Calu3 (cell line): ENCODE measurements around the gene NID2. TPM values are rescaled to one million over a fixed set of nuclear protein-coding genes. Genes with fewer than 3 reads are reported as not detected.

ENCODE experiments used
- BruUV-seq: library from RNA; stranded (reverse); fragments of 400-500 nt; replicated peaks from 2 replicates; lab custom pipeline; 2021; lab: Mats Ljungman, UMichigan
- CTCF ChIA-PET: fragments of 300-600 bp; sonication (Branson Sonifier 250); formaldehyde crosslinking; loops from one replicate; lab custom pipeline; 2022; ENCODE audit warnings: antibody characterized with exemption; lab: Charles Lee
- DNase-seq: peaks from one replicate; pipeline ENCODE4 v3.0.0; 2022
- H3K27ac Mint-ChIP-seq: one replicate; pipeline ENCODE4 v1.8.0; 2022; ENCODE audit warnings: mixed read lengths; ENCODE audit not compliant: unreplicated experiment
- H3K27me3 Mint-ChIP-seq: one replicate; pipeline ENCODE4 v1.8.0; 2022; ENCODE audit warnings: mixed read lengths; ENCODE audit not compliant: unreplicated experiment
- H3K36me3 Mint-ChIP-seq: one replicate; pipeline ENCODE4 v1.8.0; 2022; ENCODE audit warnings: mild to moderate bottlenecking, moderate library complexity, mixed read lengths; ENCODE audit not compliant: insufficient read depth, unreplicated experiment
- H3K4me1 Mint-ChIP-seq: one replicate; pipeline ENCODE4 v1.8.0; 2022; ENCODE audit warnings: mild to moderate bottlenecking, low read depth, mixed read lengths; ENCODE audit not compliant: unreplicated experiment
- H3K4me3 Mint-ChIP-seq: one replicate; pipeline ENCODE4 v1.8.0; 2022; ENCODE audit warnings: mild to moderate bottlenecking, low read depth, moderate library complexity, mixed read lengths; ENCODE audit not compliant: unreplicated experiment
- H3K9me3 Mint-ChIP-seq: one replicate; pipeline ENCODE4 v1.8.0; 2022; ENCODE audit warnings: low read depth, mixed read lengths; ENCODE audit not compliant: unreplicated experiment
- CTCF ChIP-seq: fragments of 200-600 bp; IDR thresholded peaks from one replicate; pipeline ENCODE4 v1.8.0; 2022; ENCODE audit warnings: antibody characterized with exemption; ENCODE audit not compliant: unreplicated experiment
- intact Hi-C: fragments of 100-400 bp; cut with micrococcal nuclease; formaldehyde crosslinking; loops from one replicate; pipeline ENCODE4 v1.10.0; 2022; ENCODE audit not compliant: unreplicated experiment
- total RNA-seq: library from RNA; stranded (reverse); gene quantifications from 2 replicates; pipeline ENCODE4 v1.2.3, GENCODE V29; 2022

The NID2 gene
- total RNA-seq, 1 experiment from 2014 or later: not detected

DNA sequence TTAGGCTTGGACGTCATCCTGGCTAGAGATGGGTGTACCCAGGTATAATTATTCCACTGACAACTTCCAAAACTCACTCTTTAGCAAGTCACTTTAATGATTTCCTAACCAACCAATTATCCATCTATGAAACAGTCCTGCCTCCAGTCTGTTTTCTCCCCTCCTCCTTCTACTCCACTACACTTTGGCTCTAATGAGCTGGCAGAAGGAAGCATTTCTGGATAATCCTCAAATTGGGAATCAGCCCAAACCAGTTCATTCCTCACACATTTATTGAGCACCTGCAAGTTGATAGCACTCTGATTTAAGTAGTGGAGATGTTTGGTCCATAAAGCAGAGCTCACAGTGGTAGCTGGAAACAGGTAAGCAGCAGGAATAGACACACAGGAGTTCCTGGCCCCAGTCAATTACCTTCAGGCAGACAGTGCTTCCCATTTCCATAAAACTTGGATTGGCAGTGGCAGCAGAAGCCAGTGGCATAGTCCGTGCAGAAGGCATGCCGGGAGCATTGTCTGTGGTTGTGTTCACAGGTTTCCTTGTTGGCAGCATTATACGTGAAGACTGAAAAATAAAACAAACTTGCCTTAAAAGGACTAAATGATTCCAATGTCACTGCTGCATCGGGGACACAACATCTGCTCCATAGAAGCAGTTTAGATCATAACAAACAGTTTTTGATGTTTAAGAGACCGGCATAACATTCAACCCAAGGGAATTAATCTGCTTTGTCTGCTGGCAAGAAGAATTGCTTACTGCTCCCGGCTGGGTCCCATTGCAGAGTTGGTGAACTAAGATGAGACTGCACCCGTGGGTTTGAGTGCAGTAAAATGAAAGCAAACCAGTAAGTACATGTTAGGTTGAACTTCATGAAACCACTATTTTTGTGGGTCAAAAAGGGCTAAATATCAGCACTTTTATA lies 26.2 kb downstream of the NID2 start:
- peaks cover 4% of the 10 kb centered on the region for H3K36me3 Mint-ChIP-seq
- peaks cover 16% of the 10 kb centered on the region for H3K4me1 Mint-ChIP-seq

GRCh38 chr14:52040598-52040997 lies 28.3 kb downstream of the NID2 start:
- intact Hi-C loops: no loop called here
- Mint-ChIP-seq H3K4me1 (peaks cover 16% of the 10 kb centered on the region), H3K36me3 (peaks cover 4% of the 10 kb centered on the region), H3K27ac (no peak overlapping the region), H3K4me3 (no peak overlapping the region), H3K9me3 (no peaks in the 10 kb centered on the region), H3K27me3 (peaks cover 37% of the 10 kb centered on the region)
- BruUV-seq: no TSS peak
- CTCF ChIA-PET: no interaction called here
- no peak for TF ChIP-seq CTCF
- DNase-seq: no peak

More for the DNA sequence above, 26.2 kb downstream of the NID2 start:
- TF ChIP-seq CTCF: no peak
- Mint-ChIP-seq H3K27ac (no peak overlapping the region), H3K27me3 (peaks cover 18% of the 10 kb centered on the region), H3K4me3 (no peak overlapping the region), H3K9me3 (no peaks in the 10 kb centered on the region)
- no TSS peak for BruUV-seq
- intact Hi-C loops: loop anchor here (1.0 to 2.0 kb wide), 2 partner anchors 89 to 430 kb away; no protein-coding TSS in a partner anchor
- CTCF ChIA-PET: no interaction called here
- no peak for DNase-seq

GRCh38 chr14:52039124-52039815 lies 29.6 kb downstream of the NID2 start:
- Mint-ChIP-seq H3K36me3 (peaks cover 4% of the 10 kb centered on the region), H3K4me1 (peaks cover 8% of the 10 kb centered on the region), H3K4me3 (no peak overlapping the region), H3K27ac (no peak overlapping the region), H3K9me3 (no peaks in the 10 kb centered on the region), H3K27me3 (peaks cover 40% of the 10 kb centered on the region)
- CTCF ChIA-PET: no interaction called here
- no TSS peak for BruUV-seq
- intact Hi-C loops: no loop called here
- DNase-seq: no peak
- no peak for TF ChIP-seq CTCF

DNA sequence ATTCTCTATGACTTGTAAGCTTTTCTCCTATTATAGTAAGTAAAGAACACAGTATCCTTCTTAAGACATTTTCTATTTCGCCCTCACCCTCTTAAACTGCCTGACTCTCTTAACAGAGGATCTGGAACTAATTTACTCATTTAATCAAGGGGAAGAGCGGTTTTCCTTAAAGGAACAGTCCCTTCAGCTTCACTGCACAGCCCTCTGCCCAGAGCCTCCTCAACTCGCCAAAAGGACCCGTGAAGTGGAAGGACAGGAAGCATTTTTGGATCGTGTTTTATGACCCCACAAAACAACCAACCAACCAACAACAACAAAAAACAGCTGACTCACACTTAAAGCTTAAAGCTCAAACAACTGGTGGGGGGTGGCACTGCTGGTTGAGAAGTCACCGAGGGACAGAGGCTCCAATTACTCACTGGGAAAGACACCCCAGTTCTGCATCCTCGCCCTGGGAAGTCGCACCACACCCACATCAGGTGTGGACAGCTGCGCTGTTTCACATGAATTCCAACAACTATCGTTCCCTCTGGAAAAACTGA lies 35.7 kb downstream of the NID2 start:
- H3K4me1 Mint-ChIP-seq: no peaks in the 10 kb centered on the region
- H3K4me3 Mint-ChIP-seq: no peak overlapping the region

More for the DNA sequence above, 35.7 kb downstream of the NID2 start:
- Mint-ChIP-seq H3K36me3 (no peaks in the 10 kb centered on the region), H3K27ac (no peak overlapping the region), H3K9me3 (no peaks in the 10 kb centered on the region), H3K27me3 (peaks cover 41% of the 10 kb centered on the region)
- no peak for DNase-seq
- BruUV-seq: no TSS peak
- CTCF ChIA-PET: no interaction called here
- intact Hi-C loops: no loop called here
- TF ChIP-seq CTCF: no peak
